ENCODE data around the gene PAPPA2.

The PAPPA2 gene

DNA sequence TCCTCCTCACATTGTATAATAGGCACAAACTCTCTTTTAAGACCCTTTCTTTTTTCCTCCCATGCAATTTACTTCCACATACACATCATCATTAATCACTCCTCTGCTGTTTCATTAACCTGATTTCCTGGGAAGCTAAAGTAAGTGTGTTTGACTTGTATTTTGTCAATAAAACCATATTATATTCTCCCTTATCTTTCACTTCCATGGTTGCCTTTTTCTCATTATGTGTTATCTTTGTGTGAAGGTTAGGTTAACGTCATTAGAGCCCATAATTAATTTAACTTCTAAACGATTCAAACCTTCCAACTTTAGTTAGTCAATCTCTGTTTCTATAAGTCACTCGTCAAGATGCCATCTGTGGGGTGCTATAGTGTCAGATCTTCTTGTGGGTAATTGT lies 313.0 kb downstream of the PAPPA2 start:
- DNase-seq, result no peak

DNA sequence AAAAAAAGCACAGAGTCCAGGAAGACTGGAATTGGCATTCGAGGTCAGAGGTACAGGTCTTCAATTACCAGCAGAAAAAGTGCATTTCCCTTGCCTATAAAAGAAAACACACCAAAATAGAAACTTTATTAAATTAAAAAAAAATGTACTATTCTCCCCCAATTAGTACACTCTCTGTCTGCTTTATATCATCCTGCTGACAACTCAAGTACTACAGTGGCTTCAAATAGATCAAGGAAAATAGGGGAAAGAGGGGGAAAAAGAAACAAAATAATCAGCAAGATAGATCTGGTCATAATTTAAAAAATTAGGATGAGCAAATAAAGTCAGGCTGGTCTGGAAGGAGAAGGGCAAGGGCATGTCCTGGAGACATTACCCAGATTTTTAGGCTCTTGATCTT lies 315.1 kb downstream of the PAPPA2 start:
- no peak for DNase-seq

DNA sequence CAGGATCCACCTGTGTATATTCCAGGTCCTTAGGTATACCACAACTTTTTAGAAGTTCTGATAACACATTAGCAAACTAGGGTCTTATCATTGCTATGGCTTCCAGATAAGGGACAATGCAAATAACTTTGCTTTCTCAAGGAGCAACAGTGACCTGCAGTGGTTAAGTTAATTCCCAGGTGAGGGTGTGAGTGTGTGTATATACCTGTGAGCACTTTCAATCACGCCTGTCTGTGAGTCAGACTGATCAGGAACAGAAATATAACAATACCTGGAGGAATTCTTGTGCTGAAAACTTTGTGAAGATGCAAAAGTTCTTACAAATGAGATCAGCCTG lies 317.0 kb downstream of the PAPPA2 start:
- no peak for DNase-seq

DNA sequence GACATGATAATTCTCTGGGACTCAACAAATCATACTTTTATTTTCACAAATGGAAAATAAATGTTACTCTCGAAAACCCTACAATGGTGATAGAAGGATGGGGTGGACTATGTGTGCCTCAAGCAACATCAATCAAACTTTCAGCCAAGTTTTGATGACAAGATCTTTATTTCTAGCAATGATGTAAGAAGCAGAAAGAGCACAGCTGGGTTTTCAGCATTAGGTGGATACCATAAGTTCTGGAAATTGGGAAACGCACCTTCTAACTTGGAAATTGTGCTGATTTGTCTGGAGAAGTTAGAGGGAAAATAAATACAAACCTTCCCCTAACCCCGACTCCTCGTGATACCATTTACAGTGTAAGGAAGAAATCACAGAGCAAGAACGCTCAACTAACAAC lies 320.3 kb downstream of the PAPPA2 start:
- no peak for DNase-seq

DNA sequence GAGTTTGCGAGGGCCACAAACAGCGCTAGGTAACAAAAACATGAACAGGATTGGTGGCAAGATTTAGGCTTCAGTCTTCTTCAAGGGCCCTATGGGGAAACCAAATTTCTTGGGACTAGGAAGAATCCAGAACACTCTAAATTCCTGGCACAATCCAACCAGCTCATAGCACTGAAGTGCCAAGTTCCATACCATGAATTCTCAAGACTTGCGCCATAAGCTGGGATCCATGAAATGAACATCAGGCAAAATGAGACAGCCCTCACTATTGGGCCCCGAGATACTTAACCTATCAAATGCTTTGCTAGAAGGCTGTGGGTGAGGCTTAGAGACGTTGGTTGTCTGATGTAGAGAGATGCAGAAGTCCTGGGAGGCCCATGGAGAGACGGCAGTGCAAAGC lies 322.1 kb downstream of the PAPPA2 start:
- DNase-seq, result no peak

DNA sequence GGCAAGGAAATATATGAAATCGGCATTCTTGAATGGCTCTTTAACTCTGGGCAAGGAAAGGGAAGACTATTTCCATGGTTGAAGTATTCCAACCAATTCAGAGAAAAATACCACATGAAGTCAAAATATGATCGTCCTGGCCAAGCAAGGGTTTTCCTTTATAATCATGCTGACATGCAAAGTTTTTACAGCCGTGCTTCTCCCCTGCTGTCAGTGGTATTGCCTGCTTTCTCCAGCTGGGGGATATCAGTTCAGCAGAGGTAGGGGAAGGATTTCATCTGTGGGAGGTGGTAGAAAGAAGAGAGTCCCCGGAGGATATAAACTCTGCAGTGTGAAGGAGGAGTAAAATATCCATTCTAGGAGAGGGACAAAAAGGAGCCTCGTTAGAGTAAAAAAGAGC lies 322.8 kb downstream of the PAPPA2 start:
- DNase-seq, result no peak

DNA sequence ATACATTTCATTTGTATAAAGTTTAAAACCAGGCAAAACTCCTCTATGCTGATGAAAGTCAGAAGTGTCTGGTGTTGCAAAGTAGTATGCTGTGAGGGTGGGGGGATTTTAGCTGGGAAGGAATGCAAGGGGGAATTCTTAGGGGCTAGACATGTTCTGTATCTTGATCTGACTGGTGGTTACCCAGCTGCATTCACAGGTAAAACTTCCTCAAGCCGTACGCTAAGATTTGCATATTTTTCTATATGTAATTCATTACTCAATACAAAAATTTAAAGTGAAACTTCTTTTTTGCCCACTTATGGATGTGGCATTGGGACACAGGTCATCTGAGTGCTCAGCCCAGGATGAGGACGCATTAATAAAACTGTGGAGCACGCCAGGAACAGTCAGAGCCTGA lies 323.3 kb downstream of the PAPPA2 start:
- no peak for DNase-seq

DNA sequence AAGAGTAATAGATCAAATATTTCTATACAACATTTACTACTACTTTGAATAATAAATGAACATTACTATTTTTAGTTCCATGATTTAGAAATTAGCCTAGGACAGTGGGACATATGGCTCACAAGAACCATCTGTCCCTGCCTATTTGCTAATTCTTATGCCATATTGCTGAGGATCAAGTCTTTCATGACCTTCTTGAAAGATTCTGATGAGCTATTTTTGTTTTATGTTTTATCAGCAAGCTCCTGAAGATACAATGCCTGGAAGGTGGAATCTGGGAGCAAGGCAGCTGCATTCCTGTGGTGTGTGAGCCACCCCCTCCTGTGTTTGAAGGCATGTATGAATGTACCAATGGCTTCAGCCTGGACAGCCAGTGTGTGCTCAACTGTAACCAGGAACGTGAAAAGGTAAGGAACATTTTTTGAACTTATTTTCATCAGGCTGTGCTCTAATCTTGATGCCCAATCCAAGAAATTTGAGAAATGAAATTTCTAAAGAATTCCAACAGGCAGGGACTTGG lies 326.7 kb downstream of the PAPPA2 start:
- no peak for DNase-seq

DNA sequence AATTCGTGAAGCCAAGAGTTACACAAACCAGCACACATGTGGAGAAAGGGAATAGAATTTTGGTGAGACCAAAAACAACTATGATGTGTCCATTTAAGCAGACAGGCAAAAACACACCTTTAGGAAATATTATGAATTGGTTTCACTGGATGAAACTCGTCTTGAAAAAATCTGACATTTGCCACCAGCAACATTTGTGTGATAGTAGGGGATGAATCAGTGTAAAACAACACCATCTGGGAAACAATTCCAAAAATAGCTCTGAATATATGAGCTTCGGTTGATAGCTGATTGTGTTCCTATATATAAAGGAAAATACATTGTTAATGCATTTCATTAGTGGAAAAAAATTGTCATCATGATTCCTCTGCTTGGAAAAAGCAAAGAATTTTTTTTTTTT lies 327.8 kb downstream of the PAPPA2 start:
- DNase-seq, result no peak

DNA sequence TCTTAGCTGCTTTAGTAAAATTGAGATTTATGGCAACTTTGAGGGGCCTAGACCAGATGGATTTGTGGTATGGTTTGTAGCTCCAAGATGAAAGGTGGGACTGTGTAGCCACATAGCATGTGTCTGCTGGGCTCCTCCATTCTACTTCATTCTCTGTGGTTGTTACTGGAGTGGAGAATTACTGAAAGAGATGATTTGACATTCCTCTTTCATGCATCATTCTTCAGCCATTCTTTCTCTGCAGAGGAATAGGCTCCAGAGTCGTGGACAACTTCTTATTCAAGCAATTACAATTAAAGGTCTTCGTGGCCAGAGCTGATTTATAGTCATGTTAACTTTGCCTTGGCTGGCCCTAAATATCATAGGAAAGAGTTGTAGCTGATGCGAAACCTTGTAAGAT lies 328.9 kb downstream of the PAPPA2 start:
- no peak for DNase-seq

DNA sequence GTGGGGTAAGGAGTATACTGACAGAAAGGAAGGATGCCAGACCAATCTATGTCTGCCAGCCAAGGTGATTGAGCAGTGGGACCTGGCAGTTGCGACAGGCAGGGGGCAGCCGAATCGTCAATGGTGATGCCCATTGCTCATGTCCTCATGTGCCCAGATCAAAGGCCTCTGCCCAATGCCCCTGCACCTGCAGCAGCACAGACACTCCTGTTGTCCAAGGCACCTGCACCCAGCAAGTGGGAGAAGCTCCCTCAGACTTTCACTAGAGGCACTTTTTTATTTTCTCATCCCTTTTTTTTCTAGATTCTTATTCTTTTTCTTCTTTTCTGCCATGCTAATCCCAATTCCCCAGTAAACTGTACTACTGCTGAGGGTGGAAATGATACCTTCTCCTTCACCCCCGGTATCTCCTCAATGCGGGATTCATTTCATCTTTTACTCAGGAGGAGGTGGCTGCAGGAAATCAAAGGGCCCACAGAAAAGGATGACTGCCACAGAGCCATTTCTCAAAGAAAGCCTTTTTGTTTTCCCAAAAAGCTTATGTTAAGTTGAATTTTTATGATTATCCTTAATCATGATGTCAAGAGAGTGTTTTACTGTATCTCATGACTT lies 332.0 kb downstream of the PAPPA2 start:
- no peak for DNase-seq

DNA sequence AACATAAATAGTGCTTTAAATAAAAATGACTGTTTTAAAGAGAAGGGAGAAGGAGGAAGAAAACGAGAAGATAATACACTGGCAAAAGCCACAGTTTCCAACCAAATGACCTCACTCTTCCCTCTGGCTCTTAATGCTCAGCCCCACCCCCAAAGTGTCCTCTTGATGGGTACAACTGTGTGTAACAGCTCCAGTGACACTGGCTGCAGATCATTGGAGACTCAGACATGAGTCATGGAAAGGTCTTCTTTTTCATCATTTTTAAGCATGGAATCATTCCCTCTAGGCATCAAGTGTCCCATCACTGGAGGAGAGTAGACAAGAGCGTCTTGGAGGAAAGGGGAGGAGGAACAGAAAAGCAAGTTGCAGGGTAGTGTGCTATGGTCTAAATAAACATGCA lies 333.0 kb downstream of the PAPPA2 start:
- DNase-seq, result no peak

DNA sequence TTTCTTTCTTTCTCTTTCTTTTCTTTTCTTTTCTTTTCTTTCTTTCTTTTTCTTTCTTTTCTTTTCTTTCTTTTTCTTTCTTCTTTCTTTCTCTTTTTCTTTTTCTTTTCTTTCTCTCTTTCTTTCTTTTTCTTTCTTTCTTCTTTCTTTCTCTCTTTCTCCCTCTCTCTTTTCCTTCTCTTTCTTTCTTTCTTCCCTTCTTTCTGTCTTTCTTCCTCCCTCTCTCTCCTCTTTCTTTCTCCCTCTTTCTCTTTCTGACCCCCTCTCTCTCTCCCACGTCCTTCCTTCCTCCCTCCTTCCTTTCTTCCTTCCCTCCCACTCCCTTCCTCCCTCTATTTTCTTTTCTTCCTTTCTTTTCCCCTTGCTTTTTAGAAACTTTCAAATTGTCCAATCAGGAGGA lies 333.6 kb downstream of the PAPPA2 start:
- DNase-seq, result no peak

DNA sequence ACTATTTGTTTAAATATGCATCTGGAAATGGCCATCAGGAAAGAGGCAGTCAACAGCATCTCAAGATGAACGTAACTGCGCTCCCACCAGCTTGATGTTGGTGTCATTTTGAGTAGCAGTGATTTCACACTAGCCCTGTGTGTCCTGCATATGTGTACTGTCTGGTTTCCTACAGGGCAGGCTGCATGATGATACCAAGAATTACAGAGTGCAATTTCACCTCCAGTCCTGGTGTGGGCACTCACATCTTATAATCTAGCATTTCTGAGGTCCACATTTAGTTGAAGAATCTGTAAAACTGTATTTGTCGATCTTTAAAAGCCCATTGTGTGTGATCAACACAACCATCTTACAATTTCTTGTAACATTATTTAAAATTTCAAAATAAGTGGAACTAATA lies 336.4 kb downstream of the PAPPA2 start:
- DNase-seq, result no peak

DNA sequence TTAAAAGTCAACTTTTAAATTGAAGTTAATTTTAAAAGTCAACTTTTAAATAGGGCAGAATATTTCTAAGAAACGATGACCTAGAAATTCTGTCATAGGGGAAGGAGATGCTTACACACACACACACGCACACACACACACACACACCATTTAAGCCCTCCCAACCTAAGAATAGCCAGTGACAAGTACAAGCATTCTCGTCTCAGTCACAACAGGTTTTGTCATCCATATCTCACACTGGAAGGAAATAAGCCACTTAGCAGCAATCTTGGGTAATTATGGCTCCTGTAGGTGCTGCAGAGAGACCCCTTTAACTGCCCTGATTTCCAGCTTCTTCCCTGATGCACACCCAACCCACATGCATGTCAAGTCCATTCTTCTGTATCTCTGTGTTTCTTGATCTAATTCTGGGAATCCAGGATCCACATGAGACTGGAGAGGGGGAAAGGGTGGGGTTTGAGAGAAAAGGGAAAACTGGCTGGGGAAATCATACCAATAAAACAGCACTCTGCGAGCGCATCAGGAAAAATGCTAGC lies 338.1 kb downstream of the PAPPA2 start:
- DNase-seq, result no peak

DNA sequence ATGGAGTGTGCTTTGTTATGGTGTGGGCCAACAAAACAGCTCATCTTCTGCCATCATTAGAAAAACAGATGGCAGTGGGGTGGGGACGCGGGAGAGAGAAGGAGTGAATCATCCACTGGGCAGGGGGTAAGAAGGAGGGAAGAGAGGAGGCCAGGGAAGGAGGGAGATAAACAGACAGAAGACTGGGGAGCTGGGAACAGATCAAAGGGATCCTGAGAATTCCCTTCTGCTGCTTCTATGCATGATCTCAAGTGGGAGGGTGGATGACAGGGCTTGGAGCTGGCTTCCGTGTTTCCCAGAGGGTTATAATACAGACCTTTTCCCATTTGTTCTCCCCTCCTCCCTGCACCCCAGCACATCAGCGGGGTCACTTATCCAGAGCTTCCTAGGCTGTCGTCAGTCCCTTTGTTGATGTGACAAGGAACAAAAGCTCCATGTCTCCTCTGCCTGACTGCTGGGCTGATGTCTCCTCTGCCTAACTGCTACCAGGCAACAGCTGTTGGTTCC lies 338.6 kb downstream of the PAPPA2 start:
- DNase-seq, result no peak

DNA sequence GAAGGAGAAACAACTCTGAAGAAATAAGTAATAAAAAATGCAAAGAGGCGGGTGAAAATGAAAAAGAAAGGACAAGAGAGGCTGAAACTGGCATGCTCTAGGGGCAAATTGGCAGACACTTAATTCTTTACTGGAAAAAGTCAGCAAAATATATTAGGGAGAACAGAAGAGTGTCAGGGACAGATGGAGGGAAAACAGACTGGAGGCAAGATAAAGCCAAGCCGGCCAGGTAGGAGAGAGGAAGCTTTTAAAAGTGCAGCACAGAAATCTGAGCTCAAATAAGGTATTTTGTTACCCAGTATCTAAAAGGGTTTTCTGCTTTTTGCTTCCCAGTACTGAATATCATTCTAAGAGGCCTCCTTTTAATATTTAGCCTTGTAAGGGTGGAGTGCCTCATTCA lies 339.3 kb downstream of the PAPPA2 start:
- no peak for DNase-seq

DNA sequence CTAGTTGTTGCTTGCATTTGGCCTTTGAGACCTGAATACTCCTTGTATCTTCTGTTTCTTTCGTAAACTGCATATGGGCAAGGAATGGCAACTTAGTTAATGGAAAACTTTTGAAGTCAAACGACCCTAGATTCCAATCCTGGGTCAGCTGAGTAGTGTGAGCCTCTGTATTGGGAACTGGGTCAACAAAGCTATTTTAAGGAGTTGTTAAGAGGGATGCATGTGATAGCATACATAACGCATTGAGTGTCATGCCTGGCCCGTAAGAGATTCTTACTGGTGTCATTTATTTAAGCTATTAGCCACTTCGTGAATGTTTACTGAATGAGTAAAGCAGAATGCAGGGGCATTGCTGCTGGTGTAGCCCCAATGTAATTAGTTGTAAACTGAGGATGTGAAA lies 340.1 kb downstream of the PAPPA2 start:
- no peak for DNase-seq

DNA sequence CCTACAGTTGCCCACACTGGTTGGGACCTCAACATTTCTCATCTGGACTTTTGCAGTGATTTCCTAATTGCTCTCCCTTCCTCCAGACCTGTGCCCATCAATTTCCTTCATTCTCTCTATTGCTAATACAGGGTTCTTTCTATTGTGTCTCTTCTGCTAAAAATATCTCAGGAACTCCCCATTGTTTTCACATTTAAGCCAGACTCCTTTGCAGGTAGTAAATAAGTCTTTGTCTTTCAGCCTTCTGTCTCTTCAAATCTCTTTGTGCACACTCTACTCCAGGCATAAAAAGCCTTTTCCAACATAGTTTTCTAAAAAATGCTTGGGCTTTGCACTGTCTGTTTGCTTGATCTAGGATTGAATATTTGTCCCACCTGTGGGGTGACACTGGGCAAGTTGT lies 340.6 kb downstream of the PAPPA2 start:
- no peak for DNase-seq

DNA sequence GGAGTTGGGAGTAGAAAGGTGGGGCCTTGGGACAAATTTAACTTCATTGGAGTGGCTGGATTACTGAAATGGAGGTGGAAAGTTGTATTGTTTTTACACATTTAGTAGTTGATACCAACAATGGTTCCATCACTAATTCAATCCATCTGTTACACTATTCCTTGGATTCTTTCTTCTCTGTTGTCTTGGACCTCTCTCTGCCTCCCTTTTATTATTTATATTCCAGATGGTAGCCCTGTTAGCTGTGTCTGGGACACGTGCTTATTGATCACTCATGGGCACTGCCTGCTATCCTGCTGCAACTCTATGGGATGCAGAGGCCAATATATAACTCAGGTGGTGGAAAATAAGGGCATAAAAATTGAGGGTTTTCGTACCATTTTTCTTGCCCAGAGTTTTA lies 346.3 kb downstream of the PAPPA2 start:
- DNase-seq, result no peak

DNA sequence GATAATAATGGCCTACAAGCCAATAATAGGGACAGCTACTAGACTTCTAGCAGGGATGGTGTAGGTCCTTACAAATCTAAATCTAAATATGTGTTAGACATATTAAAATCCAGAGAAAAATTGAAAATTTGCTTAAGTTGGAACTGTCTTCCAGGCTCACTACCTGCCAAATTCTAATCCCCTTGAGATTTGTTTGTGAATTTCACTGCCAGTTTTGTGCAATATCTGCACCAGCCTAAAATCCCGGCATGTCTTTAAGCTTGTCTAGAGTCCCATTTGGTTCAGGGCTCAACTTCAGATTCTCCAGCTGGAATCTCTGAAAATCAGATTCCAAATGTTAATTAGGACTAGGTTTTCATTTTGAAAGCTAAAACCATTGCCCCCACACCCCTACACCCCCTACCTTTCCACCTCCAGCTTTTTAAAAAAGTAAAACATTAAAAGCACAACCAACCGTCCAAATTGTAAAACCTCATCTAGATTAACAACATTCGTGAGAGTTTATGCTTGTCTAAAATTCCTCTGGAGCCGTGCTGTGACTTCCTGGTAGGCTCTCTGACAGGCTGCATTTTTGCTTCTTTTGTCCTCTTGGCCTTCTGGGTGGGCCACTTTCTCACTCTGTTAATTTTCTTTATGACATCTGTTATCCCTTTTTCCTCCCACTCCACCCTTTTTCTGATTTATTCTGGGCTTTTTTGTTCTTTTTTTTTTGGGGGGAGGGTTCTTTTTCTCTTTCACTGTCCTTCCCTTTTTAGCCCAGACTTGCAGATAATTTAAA lies 348.7 kb downstream of the PAPPA2 start:
- no peak for DNase-seq

DNA sequence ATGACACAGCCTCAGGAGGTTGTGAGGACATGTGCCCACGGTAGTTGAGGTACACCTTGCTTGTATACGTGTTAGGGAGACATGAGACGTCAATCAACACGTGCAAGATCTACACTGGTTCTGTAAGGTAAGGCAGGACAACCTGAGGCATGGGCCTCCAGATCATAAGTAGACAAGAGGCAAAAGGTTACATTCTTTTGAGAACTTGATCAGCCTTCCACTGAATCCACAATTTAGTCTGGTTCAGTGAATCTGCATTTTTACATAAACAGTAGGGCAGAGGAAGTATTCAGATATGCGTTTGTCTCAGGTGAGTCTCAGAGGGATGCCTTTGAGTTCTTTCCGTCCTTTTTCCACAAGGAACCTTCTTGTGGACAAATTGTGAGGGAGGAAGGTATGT lies 352.6 kb downstream of the PAPPA2 start:
- DNase-seq, result no peak

DNA sequence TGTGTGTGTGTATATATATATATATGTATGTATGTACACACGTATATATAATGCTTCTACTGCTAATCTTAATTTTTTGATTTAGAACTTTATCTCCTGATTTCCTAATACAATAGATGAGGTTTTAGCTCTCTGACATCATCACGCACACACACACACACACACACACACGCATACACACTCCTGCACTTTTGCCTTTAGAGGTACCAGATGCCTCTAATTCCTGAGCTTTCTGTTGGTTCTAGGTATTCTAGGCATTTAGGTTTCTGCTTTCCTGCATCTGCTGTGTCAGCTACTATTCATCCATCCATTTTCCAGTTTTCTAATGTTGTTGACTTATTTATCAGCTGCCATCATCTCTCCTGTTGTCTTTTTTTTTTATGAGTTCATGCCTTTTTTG lies 353.3 kb downstream of the PAPPA2 start:
- no peak for DNase-seq

DNA sequence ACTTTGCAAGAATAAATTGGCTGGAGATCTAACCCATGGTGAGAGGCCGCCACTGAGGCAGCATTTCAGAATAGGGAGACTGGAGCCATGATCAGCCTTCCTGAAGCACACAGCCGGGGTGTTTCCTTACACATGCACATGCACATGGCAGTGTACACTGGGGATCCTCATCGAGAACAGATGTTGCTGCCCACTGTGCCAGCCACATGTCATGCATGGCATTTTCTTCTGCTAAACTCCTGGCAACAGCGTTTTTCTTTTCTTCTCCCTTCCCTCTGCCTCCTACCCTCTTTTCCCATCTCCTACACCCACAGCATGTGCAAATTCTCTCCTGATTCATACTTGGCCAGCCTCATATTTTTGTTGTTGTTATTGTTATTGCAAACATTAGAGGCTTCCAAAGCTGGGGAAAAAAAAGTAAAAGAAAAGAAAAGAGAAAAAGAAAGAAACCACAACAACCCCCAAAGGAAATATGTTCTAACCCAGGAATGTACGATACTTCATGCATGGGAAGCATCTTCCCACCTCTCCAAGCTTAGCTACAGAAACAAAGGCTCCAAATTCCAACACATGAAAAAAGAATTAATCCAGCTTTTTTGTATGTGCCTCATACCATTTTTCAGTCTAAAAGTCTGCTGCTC lies 357.5 kb downstream of the PAPPA2 start:
- DNase-seq, result no peak
